ENCODE data around the gene SOS1.

GRCh38 chr2:38960609-38961320 is 160.1 kb downstream of the SOS1 start:
- TF ChIP-seq, protein P1, sequence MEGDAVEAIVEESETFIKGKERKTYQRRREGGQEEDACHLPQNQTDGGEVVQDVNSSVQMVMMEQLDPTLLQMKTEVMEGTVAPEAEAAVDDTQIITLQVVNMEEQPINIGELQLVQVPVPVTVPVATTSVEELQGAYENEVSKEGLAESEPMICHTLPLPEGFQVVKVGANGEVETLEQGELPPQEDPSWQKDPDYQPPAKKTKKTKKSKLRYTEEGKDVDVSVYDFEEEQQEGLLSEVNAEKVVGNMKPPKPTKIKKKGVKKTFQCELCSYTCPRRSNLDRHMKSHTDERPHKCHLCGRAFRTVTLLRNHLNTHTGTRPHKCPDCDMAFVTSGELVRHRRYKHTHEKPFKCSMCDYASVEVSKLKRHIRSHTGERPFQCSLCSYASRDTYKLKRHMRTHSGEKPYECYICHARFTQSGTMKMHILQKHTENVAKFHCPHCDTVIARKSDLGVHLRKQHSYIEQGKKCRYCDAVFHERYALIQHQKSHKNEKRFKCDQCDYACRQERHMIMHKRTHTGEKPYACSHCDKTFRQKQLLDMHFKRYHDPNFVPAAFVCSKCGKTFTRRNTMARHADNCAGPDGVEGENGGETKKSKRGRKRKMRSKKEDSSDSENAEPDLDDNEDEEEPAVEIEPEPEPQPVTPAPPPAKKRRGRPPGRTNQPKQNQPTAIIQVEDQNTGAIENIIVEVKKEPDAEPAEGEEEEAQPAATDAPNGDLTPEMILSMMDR (conservative IDR thresholded peaks at IDR 0.05 in 1 of 2, IDR thresholded peaks at IDR 0.05 in 1 of 2; ENCODE audit: low read depth in 1 of 2, low read length in 2 of 2) = no peak
- TF ChIP-seq EZH2 (IDR thresholded peaks at IDR 0.05; ENCODE audit: low read length, missing control alignments) = no peak

All from fibroblast of lung (primary cell).